HG03378 (cell line): ENCODE results near the gene RBFOX2.
"Not testable (repeated sequence)": the region's sequence is repeated elsewhere in the genome, so short reads cannot be mapped to it uniquely, and the experiment has no call there.

Experiments used
- ATAC-seq: cut with Tn5 transposase; IDR thresholded peaks from one replicate; pipeline ENCODE4 v1.9.1; 2021; ENCODE audit warnings: mild to moderate bottlenecking, moderate library complexity; ENCODE audit not compliant: unreplicated experiment

RBFOX2 gene

DNA sequence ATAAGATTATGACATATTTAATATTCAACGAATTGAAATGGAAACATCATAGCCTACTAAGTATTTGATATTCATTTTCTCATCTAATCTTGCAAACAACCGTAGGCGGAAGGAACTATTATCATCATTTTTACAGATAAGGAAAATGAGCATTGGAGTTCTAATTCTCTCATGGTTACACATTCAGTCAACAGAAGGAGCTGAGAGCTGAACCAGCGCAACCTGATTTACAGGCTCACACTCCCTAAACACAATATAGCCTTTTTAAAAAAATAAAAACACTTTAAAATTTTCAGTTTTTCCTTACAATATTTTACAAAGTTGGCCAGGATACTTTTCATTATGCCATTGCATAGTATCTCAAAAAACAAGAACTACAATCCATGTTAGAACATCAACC lies 236.1 kb downstream of the RBFOX2 start:
- ATAC-seq = no peak

DNA sequence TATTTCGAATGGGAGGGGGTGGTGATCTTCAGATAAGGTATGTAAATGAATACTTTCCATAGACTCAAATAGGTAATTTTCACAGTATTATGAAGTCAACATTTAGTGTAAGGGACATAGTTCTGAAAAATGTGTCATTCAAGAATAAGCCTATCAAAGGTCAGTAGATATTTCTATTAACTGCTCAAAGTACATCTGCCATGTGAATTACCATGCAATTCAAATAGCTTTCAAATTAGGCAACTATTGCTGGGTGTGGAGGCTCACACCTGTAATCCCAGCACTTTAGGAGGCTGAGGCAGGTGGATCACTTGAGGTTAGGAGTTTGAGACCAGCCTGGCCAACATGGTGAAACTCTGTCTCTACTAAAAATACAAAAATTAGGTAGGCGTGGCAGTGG lies 236.8 kb downstream of the RBFOX2 start:
- not testable (repeated sequence) for ATAC-seq

DNA sequence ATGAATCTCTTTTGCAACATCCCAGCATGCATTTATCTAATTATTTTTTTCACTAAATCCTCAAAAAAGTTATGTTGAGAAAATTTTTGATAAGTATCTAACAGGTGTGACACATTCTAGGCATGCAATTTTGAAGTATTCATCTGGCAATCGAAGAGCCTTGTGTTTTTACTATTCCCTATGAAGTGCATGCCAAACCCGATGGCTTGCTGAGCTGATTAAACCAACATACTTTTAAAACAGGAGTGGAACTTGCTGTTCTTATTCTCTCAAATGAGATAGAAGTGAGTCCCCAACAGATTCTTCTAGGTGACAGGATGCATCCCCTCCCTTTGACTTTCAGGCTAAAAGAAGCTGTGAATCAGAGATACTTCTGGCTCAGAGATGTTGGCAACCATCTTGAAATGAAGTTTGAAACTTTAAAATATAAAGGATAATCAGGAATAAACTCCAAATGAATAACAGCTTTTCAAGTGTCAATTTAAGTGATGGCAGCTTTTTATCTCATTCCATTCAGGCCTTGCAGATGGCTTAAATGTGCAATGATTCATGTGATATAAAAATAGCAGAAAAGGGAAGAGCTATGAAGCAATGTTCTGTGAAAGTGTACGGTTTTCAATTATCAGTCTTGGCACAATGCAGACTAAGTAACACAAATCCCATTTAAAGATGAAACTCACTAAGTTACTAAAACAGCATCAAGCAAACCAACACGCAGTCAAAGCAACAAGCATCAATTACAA lies 243.3 kb downstream of the RBFOX2 start:
- no peak for ATAC-seq

DNA sequence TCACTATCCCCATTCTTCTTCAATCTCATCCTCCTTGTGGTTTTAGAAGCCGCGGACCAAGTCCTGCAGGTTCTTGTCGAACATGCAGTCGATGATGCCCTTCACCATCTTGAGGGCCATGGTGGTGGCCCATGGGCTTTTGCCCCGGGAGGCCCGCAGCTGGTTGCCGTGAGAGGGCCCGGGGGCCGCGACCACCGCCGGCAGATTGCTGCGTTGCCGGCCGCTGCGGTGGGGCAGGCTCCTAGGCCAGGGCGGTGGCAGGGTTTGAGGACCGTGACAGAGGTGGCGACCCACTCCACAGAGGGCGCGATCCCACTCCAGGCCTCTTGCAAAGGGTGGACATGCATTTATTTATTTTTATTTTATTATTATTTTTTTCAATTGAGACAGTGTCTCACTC lies 244.0 kb downstream of the RBFOX2 start:
- ATAC-seq = no peak

DNA sequence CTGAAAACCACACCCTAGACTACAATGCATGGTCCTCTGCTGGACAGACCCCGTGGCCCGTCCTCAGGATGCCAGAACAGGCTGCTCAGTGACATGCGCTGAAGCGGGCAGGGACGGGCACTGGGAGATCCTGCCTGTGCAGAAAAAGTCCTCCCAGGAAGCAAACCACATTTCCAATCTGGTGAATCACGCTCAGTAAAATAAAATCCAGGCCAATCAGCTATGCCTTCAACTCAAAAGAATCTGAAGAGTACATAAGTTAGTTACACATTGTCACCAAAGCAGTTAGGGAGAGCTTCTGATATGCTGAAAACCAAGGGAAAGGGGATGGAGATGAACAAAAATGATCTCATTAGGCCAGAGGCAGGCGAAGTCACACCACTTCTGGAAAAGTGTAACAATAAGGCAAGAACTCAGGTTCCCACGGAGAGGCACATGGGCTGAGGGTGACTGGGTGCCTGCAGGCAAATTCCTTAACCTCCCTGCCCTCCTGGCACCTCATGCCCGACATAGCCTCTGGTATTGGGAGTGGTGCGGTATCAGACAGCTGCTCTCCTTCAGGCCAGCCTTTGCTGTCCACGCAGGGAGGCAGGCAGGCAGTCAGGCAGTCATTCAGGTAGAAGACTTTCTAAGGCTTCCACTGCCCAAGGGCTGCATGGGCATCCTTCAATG lies 244.5 kb downstream of the RBFOX2 start:
- ATAC-seq = no peak

DNA sequence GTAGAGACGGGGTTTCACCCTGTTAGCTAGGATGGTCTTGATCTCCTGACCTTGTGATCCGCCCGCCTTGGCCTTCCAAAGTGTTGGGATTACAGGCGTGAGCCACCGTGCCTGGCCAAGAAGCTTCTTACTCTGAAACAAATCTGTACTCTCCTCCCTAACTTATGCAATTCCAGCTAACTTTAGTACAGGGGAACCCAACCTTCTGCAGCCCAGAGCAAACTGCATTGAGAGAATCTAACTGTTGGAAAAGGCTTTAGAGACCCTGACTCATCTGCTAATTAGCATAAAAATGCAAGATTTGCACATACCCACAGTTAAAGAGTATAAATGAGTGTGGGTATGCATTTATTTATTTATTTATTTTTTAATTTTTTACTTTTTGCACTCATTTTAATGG lies 246.1 kb downstream of the RBFOX2 start:
- no peak for ATAC-seq

DNA sequence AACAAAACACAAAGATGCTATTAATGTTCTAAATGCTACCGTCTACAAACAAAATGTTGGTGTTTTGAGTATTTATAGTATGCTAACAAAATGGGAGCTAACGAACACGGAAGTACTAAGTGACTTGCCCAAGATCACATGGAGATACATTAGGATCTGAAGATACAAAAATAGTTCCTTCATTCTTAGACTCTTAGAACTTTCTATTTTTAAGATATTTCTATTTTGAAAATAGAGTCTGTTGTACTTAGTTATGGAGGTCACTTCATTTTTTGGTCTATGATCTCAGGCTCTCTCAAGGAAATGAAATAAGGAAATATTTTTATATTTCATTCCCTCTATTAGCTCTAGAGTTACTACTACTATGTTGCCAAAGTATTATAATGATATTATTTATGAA lies 246.7 kb downstream of the RBFOX2 start:
- ATAC-seq = no peak

DNA sequence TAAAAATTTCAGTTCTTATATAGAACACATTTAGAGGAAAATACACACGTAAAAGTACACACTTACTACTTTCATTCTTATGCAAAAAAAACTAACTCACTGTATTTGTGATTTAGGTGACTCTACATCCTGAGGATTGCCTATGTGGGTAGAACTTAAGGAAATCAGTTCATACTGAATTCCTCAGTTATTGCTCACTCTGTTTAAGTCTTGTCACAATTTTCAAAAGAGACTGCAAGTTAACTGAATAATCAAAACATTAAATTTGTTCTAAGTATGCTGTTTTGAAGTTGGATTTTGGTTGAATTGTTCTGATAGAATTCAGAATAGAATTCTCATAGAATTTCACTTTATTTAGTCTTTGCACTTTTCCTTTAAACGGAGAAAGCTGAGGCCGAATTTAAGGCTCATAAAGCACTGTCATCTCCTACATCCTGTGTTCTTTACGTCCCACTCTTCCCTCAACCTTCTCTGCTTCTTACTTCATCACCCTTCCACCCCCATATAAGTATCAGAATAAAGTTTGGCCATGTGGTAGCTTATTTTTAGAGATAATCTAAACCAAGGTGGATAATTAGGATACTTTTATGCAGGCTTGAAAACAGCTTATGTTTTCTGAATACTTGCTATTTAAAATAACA lies 251.2 kb downstream of the RBFOX2 start:
- no peak for ATAC-seq

DNA sequence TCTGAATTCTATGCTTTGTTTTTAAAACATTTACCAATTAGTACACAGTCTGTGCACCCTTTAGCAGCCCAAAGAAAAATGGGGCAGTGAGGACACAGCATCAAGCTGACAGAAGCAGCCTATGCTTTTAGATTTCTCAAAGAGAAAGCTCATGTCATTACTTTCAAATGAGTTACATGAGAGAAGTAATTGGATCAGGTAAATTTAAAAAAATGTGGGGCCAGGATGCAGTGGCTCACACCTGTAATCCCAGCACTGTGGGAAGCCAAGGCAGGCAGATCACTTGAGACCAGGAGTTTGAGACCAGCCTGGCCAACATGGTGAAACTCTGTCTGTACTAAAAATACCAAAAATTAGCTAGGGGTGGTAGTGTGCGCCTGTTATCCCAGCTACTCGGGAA lies 253.3 kb downstream of the RBFOX2 start:
- no peak for ATAC-seq

DNA sequence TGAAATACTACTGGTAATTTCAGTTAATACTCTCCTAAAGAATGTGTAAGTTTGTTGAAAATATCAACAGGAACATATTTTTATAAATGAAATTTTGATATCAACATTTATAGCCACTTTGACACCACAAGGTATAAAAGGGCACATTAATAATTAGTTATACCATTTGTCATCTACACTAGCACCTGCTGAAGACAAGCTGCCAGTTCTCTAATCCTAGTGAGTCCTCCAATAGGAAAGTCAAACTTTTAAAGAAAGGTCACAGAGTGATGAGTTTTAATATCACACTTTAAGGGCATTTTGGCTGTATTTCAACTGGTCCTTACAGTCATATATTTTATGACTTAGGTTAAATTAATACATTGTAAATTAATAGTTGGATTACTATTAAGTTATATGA lies 258.6 kb downstream of the RBFOX2 start:
- no peak for ATAC-seq

DNA sequence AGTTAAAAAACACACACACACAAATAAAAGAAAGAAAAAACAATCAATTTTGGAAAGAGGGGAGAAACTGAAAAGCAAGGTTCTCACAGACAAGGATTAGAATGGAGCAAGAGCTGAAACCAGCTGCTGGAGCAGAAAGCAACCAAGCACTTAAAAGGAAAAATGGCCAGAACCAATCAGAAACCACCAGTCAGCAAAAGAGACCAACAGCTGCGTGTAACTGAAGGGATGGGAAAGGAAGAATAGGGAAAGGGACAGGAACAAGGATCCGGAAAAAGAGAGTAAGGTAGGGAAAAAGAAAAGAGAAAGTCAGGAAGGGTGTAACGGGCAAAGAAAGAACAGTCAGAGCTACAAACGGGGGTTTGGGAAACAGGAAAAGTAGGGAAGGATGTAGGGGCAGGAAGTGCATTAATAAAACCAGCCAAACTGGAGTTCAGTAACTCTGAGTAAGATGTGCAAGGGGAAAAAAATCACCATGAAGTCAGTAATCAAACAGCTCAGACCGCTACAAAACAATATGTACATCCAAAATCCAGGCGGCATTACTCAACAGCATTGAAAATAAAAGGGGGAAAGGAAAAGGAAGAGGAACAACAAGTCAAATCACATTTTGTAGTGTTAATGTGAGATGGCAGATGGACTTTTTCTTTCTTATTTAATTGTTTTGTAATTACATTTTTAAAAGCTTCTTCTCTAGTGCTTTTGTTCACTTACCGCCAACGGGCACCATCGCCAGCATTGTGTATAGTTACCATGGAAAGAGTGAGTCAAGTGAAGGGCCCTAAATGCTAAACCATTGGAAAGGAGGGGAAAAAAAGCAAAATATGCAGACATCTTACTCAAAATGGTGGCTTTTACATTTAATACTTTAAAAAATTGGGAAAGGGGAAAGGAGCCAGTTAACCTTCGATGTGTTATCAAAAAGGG lies 261.7 kb downstream of the RBFOX2 start:
- no peak for ATAC-seq

DNA sequence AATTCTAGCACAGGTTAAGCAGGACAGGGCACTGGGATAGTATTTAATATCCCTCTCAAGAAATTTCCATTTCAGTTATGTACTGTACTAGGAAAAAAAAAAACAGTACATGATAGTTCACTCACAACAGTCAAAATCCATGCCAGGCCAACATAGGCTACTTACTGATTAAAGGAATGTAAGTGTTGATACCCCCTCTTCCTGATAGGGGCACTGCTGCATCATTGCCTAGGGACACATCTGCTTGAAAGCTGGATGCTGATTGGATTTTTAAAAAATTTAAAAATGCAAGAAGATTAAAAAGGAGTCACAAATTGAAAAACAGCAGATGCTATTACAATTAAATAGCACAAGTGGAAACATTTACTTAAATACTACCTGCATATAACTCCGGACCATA lies 267.6 kb downstream of the RBFOX2 start:
- no peak for ATAC-seq

DNA sequence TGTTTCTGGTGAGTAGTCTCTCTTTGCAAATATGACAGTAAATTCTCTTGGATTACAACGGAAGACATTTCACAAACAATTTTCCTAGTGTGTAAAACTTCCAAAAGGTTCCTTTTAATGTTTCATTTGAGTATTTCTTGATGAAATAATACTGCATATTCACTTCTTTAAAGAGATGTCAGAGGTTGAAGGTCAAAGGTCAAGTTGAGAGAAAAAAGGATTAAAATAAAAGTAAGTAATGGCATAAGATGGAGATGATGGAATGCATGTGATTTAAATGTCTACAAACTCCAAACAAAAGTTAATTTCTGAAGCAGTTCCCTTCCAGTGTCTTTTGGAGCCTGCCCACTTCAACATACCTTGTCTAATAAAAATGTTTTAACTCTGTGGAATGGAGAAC lies 270.2 kb downstream of the RBFOX2 start:
- ATAC-seq = no peak

DNA sequence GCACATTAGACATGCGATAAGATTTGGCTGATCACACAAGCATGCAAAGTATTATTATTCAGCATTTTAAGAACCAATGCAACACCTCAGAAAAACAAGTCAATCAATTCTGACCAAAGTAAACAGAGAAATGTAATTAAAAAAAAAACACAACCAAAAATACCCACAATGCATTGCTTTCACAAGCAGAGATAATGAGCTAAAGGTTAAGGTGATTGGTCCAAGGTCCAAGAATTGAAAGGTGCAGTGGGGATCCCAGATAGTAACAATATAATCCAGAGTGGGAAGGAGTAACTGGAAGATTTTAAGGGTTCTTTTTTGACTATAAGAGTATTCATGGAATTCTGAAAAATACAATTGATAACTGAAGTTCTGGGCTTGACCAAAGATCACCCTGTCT lies 271.9 kb downstream of the RBFOX2 start:
- no peak for ATAC-seq

DNA sequence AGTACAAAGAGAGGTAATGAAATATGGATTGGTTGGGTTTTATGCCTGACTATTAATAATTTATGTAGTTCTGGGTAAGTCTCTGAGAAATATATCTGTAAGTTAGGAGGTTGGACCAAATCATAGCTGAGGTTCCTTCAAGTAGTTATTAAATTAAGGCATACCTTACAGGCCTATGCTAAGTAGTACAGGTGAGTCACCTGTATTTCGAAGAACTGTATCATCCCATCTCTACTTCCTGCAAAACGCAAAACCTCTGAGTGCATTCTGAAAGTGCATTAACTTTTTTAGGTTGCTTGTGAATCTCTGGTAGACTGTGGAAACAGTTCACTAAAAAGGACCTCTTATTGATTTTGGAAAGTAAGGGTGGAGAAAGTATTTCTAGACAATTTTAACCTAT lies 273.9 kb downstream of the RBFOX2 start:
- ATAC-seq = no peak

DNA sequence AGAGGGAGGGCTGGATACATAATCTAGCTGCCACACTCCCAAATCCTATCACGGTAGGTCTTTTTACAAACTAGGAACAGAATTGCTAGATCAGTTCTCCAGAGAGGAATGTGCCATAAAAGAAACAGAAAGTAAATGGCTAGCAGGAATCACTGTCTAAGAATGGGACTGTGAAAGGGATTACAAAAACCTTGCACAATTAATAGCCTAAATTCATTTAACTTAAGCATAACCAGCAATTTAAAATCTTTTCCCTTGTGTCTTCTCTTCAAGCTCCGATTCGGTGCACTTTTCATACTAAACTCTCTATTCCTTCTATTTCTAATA lies 275.8 kb downstream of the RBFOX2 start:
- no peak for ATAC-seq

DNA sequence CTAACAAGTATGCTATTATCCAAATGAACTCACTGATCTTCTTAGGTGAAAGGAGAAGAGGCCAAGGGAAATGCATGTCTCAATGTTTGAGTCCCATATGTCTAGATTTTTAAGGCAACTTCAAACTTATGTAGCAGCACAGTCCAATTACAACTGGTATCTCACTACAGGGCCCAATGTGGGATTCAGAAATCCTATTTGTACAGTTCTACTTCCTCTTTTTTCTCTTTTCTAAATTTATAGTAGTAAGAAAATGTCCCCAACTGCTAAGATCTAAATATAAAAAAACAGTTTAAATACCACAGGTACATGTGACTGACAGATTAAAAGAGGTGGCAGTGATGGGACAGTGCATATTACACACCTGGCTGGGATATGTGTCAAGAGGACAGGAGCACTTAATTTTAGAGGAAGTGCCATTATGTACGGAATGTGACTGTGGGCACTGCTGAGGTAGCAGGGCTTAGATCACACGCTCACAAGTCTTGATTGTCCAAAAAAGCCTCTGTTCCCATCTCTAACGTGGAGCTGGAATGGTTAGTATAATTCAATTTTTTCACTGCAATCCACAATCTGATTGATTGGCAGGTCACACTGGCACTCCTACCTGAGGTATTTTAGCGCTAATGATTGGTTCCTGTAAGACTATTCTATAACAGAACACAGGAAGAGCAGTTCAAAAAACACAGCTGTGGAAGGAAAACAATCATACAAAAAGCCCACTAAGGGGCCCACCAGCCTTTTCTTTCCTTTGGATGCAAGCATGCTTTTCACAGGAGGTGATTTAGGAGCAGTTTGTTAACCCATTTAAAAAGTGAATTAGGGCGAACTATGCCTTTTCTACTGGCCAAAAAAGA lies 276.4 kb downstream of the RBFOX2 start:
- no peak for ATAC-seq

DNA sequence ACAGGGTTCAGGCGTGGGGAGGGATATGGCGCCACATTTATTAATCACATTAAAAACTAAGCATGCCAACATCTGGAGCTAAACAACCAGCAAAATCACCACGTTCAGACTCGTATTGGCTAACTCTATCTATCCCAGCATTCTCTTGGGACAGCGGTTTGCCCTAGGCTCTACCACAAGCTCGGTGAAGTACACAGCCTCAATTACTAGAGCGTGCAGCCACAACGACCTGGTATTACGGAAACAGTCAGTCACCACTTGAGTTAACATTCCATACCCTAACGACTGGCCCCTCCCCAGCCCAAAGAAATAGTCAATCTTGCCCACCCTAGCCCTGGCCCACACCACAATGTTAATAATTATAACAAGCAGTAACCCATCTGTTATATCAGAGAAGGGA lies 278.8 kb downstream of the RBFOX2 start:
- ATAC-seq = peak; percentile 75

DNA sequence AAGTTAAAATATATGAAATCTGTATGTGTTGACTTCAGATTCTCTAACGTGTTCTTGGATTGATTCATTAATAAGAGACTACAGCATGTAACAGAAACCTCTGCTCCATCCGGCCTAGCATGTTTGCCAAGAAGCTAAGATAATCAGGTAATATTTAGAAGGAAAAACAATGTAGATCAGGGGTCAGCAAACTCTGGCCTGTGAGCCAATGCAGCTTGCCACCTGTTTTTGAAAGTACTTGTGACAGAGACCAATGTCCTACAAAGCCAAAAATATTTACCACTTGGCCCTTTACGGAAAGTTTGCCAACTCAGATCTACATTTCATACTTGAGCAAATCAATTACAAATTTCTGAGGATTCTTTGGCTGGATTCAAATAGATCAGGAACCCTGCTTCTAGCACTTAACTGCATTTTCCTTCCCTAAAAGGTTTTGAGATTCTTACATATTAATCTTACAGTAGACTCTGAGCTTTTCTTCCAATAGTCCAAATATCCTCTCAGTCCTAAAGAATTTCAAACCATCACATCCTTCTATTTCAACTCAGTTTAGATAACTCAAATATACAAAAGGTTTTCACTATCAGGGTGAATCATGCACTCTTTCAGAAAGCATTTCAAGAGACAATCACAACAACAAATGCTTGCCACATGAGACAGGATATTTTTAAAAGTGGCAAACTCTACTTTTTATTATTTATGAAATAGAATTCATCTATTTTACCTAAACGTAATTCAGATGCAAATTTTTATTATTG lies 281.5 kb downstream of the RBFOX2 start:
- ATAC-seq = no peak

DNA sequence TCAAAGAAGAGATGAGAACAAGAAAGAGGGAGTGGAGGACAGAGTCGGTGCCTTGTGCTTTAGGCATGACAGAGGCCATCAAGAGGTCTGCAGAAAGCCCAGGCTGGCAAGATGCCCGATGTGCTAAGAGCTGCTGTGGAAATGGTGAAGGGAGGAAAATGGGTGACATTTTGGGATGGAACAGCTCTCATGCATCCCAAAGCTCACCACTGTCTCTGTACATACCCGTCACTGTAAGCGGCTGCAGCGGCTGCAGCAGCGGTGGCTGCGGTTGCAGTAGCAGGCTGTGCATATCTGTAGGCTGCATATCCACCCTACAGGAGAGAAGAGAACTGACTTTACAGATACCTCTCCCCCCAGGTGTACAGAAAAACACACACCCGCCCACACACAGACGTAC lies 282.4 kb downstream of the RBFOX2 start:
- no peak for ATAC-seq
